Neural cell (in vitro differentiated cells): ENCODE data around the gene MED22. TPM values are rescaled to one million over a fixed set of nuclear protein-coding genes. Genes with fewer than 3 reads are reported as not detected.

ENCODE experiments used
- H2AFZ ChIP-seq: fragments of 200-600, 300-800 bp; sonication (generic), shearing (Covaris generic); 2 replicates; pipeline ENCODE4 v1.6.0; 2014; ENCODE audit warnings: low read depth, mild to moderate bottlenecking, antibody characterized with exemption, low read length, moderate library complexity
- H3F3A ChIP-seq: fragments of 200-600 bp; shearing (Covaris generic); 2 replicates; pipeline ENCODE4 v1.6.1; 2016; ENCODE audit warnings: mild to moderate bottlenecking, moderate library complexity, mixed read lengths, antibody characterized with exemption, low read length; ENCODE audit not compliant: insufficient read depth, poor library complexity, severe bottlenecking
- H3K27ac ChIP-seq: fragments of 200-600, 300-800 bp; sonication (generic), shearing (Covaris generic); 2 replicates; pipeline ENCODE4 v1.5.1; 2014; ENCODE audit warnings: mild to moderate bottlenecking, low read length, moderate library complexity
- H3K27me3 ChIP-seq: fragments of 300-800, 200-600 bp; sonication (generic), shearing (Covaris generic); 2 replicates; pipeline ENCODE4 v1.6.0; 2014; ENCODE audit warnings: mild to moderate bottlenecking, low read depth, low read length, moderate library complexity; ENCODE audit not compliant: insufficient read depth
- H3K36me3 ChIP-seq: fragments of 300-800, 200-600 bp; sonication (generic), shearing (Covaris generic); 2 replicates; pipeline ENCODE4 v1.5.1; 2014; ENCODE audit warnings: mild to moderate bottlenecking, antibody characterized with exemption, low read length, moderate library complexity; ENCODE audit not compliant: insufficient read depth
- H3K4me2 ChIP-seq: fragments of 300-800, 200-600 bp; sonication (generic), shearing (Covaris generic); 2 replicates; pipeline ENCODE4 v1.6.0; 2014; ENCODE audit warnings: mild to moderate bottlenecking, low read length
- H3K4me3 ChIP-seq: fragments of 300-800, 200-600 bp; sonication (generic), shearing (Covaris generic); 2 replicates; pipeline ENCODE4 v1.5.1; 2014; ENCODE audit warnings: mild to moderate bottlenecking, low read length, moderate library complexity
- H3K79me2 ChIP-seq: fragments of 200-600 bp; shearing (Covaris generic); replicated peaks from 2 replicates; pipeline ENCODE4 v1.6.0; 2014; ENCODE audit warnings: mild to moderate bottlenecking, low read length, moderate library complexity; ENCODE audit not compliant: insufficient read depth
- H3K9ac ChIP-seq: fragments of 300-800, 200-600 bp; sonication (generic), shearing (Covaris generic); 2 replicates; pipeline ENCODE4 v1.6.1; 2016; ENCODE audit warnings: mild to moderate bottlenecking, low read length, mixed read lengths
- H3K9me2 ChIP-seq: fragments of 200-600 bp; shearing (Covaris generic); 2 replicates; pipeline ENCODE4 v1.6.1; 2016; ENCODE audit warnings: mild to moderate bottlenecking, low read length, mixed read lengths; ENCODE audit not compliant: insufficient read depth
- H3K9me3 ChIP-seq: fragments of 200-600, 300-800 bp; sonication (generic), shearing (Covaris generic); 2 replicates; pipeline ENCODE4 v1.6.1; 2016; ENCODE audit warnings: mild to moderate bottlenecking, mixed run types, low read length, moderate library complexity, mixed read lengths
- H4K20me1 ChIP-seq: fragments of 200-600 bp; shearing (Covaris generic); 2 replicates; pipeline ENCODE4 v1.6.1; 2016; ENCODE audit warnings: mild to moderate bottlenecking, mixed run types; ENCODE audit not compliant: insufficient read depth
- CTCF ChIP-seq: fragments of 450-650 bp; IDR thresholded peaks from 2 replicates; pipeline ENCODE4 v1.5.1; 2014; ENCODE audit warnings: antibody characterized with exemption, mild to moderate bottlenecking, moderate library complexity; ENCODE audit not compliant: poor library complexity, severe bottlenecking
- EP300 ChIP-seq: fragments of 450-650 bp; conservative IDR thresholded peaks from 2 replicates; pipeline ENCODE4 v1.6.1; 2014; ENCODE audit warnings: antibody characterized with exemption, mild to moderate bottlenecking, moderate library complexity; ENCODE audit not compliant: poor library complexity, severe bottlenecking
- EZH2 ChIP-seq: fragments of 200-600, 300-800 bp; shearing (Covaris generic), sonication (generic); IDR thresholded peaks from 2 replicates; pipeline ENCODE4 v1.6.1; 2014; ENCODE audit warnings: antibody characterized with exemption, low read length, borderline replicate concordance, mild to moderate bottlenecking; ENCODE audit not compliant: insufficient read depth, poor library complexity, severe bottlenecking
- MXI1 ChIP-seq: fragments of 450-650 bp; conservative IDR thresholded peaks from 2 replicates; pipeline ENCODE4 v1.6.1; 2014; ENCODE audit warnings: antibody characterized with exemption, mild to moderate bottlenecking; ENCODE audit not compliant: poor library complexity, severe bottlenecking
- POLR2AphosphoS5 ChIP-seq: IDR thresholded peaks from 2 replicates; pipeline ENCODE4 v1.6.1; 2012
- RAD21 ChIP-seq: fragments of 450-650 bp; conservative IDR thresholded peaks from 2 replicates; pipeline ENCODE4 v1.6.1; 2014; ENCODE audit warnings: antibody characterized with exemption, mild to moderate bottlenecking, moderate library complexity
- REST ChIP-seq: IDR thresholded peaks from 2 replicates; pipeline ENCODE4 v1.6.1; 2012; ENCODE audit warnings: borderline replicate concordance
- SMC3 ChIP-seq: fragments of 450-650 bp; conservative IDR thresholded peaks from 2 replicates; pipeline ENCODE4 v1.6.1; 2014; ENCODE audit warnings: antibody characterized with exemption, mild to moderate bottlenecking, moderate library complexity; ENCODE audit not compliant: poor library complexity
- TAF1 ChIP-seq: IDR thresholded peaks from 2 replicates; pipeline ENCODE4 v1.6.1; 2012; ENCODE audit warnings: low read depth
- polyA plus RNA-seq: library from polyadenylated mRNA; depleted of rRNA; stranded (reverse); fragments of >200 nt; gene quantifications from 2 replicates; pipeline ENCODE4 v1.2.3, GENCODE V29; 2014

MED22 gene
- polyA plus RNA-seq, 1 donor from 2014 or later = 57.5 TPM

GRCh38 chr9:133342069-133342406, 5.9 kb downstream of the MED22 start:
- TF ChIP-seq RAD21 (no peak), TAF1 (no peak), MXI1 (no peak), EZH2 (no peak), EP300 (no peak), REST (no peak), POLR2AphosphoS5 (no peak), CTCF (no peak), SMC3 (no peak)
- Histone ChIP-seq H3K79me2 (peaks cover 10% of the 10 kb centered on the region), H3K9ac (no peak overlapping the region), H2AFZ (no peak overlapping the region), H3K27me3 (no peaks in the 10 kb centered on the region), H3K9me3 (no peaks in the 10 kb centered on the region), H3F3A (no peaks in the 10 kb centered on the region), H3K4me2 (no peak overlapping the region), H4K20me1 (no peaks in the 10 kb centered on the region), H3K4me3 (no peak overlapping the region), H3K36me3 (no peaks in the 10 kb centered on the region), H3K27ac (no peak overlapping the region), H3K9me2 (no peaks in the 10 kb centered on the region)

- H3K9me3 ChIP-seq = no peaks in the 10 kb centered on the region
- H3K79me2 ChIP-seq = peaks cover 4% of the 10 kb centered on the region
- H3K4me3 ChIP-seq = no peak overlapping the region
- H3F3A ChIP-seq = no peaks in the 10 kb centered on the region
- no peak overlapping the region for H3K9ac ChIP-seq
- no peaks in the 10 kb centered on the region for H3K9me2 ChIP-seq
- H4K20me1 ChIP-seq = no peaks in the 10 kb centered on the region
- H3K27ac ChIP-seq = no peak overlapping the region
- H2AFZ ChIP-seq = no peak overlapping the region
- no peaks in the 10 kb centered on the region for H3K27me3 ChIP-seq
- H3K4me2 ChIP-seq = no peak overlapping the region
- no peaks in the 10 kb centered on the region for H3K36me3 ChIP-seq
- TF ChIP-seq EP300 (no peak), TAF1 (no peak), SMC3 (no peak), RAD21 (no peak), MXI1 (no peak), EZH2 (no peak), REST (no peak), POLR2AphosphoS5 (no peak), CTCF (no peak)
Observed at GRCh38 chr9:133341369-133342068, 6.4 kb downstream of the MED22 start.
